ENCODE measurements around the gene BAX. TPM values are rescaled to one million over a fixed set of nuclear protein-coding genes. Genes with fewer than 3 reads are reported as not detected.

BAX gene
- total and polyA plus RNA-seq, 9 of the 15 experiments (the other 6 are each of a cell fraction or from before 2014, with no cell fraction given) = 3.2 to 95.4 (median 44.5) TPM

- TF ChIP-seq STAG1 (CRISPR knock-in tag; IDR thresholded peaks at IDR 0.05; ENCODE audit: borderline replicate concordance) (no peak), ZNF449 (CRISPR knock-in tag; IDR thresholded peaks at IDR 0.05) (no peak), UBTF (IDR thresholded peaks at IDR 0.05; ENCODE audit: borderline replicate concordance in 1 of 2, low read depth in 2 of 2, low read length in 2 of 2) (no peak), MTA1 (IDR thresholded peaks at IDR 0.05; ENCODE audit: borderline replicate concordance) (no peak), E4F1 (CRISPR knock-in tag; IDR thresholded peaks at IDR 0.05; ENCODE audit: borderline replicate concordance) (no peak), ZNF75A (CRISPR knock-in tag; IDR thresholded peaks at IDR 0.05) (no peak), POLR2AphosphoS5 (IDR thresholded peaks at IDR 0.05; ENCODE audit: control insufficient read depth, insufficient read depth, low read depth, low read length) (peak; percentile 62), ZNF79 (CRISPR knock-in tag; IDR thresholded peaks at IDR 0.05; ENCODE audit: low read depth) (no peak), TGIF2 (CRISPR knock-in tag; IDR thresholded peaks at IDR 0.05) (no peak), FOXK1 (CRISPR knock-in tag; IDR thresholded peaks at IDR 0.05; ENCODE audit: borderline replicate concordance) (no peak; the same call in 1 of the 2 replicates), C11orf30 (IDR thresholded peaks at IDR 0.05; ENCODE audit: low read depth) (no peak), PYGO2 (tag; IDR thresholded peaks at IDR 0.05) (no peak), SRSF9 (IDR thresholded peaks at IDR 0.05; ENCODE audit: borderline replicate concordance, low read depth, low read length) (no peak), GATA2 (CRISPR knock-in tag; IDR thresholded peaks at IDR 0.05) (no peak), ZNF76 (CRISPR knock-in tag; IDR thresholded peaks at IDR 0.05; ENCODE audit: borderline replicate concordance) (no peak), ZNF12 (CRISPR knock-in tag; IDR thresholded peaks at IDR 0.05) (no peak), CEBPB (tag; IDR thresholded peaks at IDR 0.05) (no peak), ZNF41 (CRISPR knock-in tag; conservative IDR thresholded peaks at IDR 0.05) (no peak; the same call in 1 of the 2 replicates)
- TF ChIP-seq, protein P1, sequence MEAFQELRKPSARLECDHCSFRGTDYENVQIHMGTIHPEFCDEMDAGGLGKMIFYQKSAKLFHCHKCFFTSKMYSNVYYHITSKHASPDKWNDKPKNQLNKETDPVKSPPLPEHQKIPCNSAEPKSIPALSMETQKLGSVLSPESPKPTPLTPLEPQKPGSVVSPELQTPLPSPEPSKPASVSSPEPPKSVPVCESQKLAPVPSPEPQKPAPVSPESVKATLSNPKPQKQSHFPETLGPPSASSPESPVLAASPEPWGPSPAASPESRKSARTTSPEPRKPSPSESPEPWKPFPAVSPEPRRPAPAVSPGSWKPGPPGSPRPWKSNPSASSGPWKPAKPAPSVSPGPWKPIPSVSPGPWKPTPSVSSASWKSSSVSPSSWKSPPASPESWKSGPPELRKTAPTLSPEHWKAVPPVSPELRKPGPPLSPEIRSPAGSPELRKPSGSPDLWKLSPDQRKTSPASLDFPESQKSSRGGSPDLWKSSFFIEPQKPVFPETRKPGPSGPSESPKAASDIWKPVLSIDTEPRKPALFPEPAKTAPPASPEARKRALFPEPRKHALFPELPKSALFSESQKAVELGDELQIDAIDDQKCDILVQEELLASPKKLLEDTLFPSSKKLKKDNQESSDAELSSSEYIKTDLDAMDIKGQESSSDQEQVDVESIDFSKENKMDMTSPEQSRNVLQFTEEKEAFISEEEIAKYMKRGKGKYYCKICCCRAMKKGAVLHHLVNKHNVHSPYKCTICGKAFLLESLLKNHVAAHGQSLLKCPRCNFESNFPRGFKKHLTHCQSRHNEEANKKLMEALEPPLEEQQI (IDR thresholded peaks at IDR 0.05) = no peak
These were observed 12.1 kb downstream of the BAX start (continued) for GRCh38 chr19:48966541-48967345.
